Measurements from ENCODE around the gene CSRNP2.

CSRNP2 gene

DNA sequence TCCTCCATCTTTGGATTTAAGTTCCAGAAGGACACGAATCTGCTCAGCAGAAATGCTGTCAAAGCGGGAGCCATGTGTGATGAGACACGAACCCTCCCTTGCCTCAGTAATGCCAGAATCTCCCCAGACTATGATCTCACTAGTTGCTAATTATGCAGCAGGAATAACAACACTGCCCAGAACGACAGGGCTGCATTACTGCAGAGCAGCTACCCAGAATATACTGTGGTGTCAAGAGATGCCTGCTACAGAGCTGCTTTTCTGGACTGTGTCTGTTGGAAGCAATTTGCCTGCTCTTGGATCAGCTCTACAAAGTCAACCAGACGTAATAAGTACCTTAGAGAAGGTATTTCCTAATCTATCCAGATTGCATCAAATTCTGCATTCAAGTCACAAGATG is 5.5 kb downstream of the CSRNP2 start:
- DNase-seq: no peak

DNA sequence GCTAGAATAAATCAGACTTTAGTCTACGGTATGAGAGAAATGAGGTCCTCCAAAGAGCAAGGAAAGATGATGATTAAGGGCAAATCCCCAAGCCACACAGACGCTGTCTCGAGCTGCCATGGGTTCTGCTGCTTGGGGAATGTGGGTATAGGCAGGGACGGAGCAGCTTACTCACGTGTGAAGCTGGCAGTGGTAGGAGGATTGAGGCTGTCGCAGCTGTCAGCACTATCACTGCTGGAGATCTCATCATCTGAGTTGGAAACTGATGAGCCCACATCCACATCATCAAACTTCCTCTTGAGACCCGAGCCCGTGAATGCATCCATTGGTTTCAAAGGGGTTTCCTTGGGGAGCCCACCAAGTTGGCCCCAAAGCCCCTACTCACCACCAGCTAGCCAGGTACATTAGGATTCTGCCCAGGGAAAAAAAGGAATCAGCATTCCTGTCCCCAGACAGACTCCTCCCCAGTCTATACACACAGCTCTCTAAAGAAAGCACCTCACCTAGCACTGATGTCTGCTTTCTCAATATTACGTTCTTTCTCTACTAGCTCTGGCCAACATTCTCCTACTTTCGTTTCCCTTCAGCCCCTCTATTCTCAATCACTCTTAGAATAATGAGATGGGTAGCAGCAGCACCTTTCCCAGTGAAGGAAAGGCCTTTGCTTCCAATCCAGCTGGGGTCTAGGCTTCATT is 7.0 kb downstream of the CSRNP2 start:
- no peak for DNase-seq

DNA sequence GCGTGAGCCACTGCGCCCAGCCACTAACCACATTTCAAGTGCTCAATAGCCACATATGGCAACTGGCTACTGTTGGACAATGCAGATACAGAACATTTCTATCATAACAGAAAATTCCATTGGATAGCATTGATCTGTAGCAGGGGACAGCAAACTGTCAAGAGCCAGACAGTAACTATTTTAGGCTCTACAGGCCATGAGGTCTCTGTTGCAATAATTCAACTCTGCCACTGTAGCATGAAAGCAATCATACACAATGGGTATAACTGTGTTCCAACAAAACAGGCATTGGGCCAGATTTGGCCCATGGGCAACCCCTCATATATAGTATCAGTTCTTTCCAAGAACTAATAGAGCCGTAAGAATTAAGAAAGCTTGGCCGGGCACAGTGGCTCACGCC is 8.0 kb downstream of the CSRNP2 start:
- no peak for DNase-seq

DNA sequence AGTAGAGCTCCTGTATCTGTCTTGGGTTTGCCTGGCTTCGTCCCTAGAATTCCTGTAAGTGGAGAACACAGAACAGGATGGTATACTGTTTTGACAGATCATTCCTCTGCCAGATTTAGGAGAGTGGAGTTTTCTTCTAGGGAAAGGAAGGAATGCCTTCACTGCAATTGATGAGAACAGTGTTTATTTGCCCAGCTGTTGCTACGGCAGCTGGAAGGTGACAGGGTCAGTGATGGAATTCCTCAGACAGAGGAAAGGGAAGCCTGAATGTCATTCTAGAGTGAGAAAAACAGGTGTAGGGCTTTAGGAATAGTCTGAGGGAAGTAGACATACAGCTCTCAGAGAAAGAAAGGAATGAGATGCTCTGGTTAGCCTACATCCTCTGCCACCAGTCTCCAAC is 11.7 kb downstream of the CSRNP2 start:
- DNase-seq: no peak

DNA sequence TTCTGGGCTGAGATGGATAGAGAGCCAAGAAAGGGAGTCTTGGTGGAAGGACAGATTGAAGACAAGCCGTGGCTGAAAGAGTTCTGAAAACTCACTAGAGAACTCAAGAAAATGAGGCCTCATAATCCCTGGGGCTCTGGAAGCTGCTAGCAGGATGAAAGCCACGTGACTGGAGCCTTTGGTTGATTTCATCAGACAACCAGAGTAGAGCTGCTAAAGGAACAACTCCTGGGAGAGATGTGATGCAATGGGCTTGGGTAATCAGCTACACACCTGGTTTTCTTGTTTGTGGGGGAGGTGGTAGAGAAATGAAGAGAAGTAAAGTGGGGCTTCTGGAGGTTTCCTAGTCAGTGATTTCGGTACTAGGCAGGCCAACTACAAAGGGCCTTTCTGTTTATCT is 13.4 kb downstream of the CSRNP2 start:
- no peak for DNase-seq

DNA sequence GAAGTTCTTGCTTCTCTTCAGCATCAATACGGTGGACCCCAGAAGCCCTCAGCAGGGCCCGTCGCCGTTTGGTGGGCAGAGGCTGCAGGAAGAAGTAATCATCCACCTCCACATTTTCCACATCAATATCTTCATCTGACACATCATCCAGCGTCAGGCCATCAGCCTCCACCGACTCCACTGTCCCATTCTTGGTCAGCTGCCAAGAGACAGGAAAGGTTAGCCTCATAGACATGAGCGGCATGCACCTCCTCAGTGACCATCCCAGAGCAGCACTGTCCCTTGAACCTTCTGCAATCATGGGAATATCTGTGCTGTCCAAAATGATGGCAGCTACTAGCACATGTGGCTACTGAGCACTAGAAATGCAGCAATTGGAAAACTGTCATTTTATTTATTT is 15.6 kb downstream of the CSRNP2 start:
- no peak for DNase-seq

DNA sequence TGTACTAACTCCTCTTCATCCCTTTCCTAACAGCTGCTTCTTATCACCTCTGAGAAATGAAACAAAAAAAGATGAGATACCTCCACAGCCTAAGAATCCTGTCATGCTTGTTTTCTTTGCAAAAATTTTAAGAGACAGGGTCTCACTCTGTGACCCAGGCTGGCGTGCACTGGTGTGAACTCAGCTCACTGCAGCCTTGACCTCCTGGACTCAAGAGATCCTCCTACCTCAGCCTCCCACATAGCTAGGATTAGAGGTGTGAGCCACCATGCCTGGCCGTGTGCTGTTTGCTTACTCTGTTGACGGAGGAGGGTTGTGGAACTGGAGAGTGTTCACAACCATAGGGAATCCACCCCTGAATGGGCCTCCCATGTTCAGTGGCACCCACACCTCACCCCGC is 16.2 kb downstream of the CSRNP2 start:
- no peak for DNase-seq

DNA sequence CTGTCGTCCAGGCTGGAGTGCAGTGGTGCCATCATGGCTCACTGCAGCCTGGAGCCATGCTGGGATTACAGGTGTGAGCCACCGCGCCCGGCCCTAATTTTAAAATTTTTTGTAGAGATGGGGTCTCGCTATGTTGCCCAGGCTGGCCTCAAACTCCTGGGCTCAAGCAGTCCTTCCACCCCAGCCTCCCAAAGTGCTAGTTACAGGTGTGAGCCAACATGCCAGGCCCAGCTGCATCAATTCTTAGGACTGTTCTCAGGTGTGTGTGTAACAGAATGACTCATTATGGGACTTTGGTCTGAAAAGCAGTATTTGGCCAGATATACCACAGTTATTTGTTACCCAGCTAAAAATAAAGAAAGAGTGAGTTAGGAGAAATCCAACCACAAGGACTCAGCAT is 17.9 kb downstream of the CSRNP2 start:
- DNase-seq: no peak

DNA sequence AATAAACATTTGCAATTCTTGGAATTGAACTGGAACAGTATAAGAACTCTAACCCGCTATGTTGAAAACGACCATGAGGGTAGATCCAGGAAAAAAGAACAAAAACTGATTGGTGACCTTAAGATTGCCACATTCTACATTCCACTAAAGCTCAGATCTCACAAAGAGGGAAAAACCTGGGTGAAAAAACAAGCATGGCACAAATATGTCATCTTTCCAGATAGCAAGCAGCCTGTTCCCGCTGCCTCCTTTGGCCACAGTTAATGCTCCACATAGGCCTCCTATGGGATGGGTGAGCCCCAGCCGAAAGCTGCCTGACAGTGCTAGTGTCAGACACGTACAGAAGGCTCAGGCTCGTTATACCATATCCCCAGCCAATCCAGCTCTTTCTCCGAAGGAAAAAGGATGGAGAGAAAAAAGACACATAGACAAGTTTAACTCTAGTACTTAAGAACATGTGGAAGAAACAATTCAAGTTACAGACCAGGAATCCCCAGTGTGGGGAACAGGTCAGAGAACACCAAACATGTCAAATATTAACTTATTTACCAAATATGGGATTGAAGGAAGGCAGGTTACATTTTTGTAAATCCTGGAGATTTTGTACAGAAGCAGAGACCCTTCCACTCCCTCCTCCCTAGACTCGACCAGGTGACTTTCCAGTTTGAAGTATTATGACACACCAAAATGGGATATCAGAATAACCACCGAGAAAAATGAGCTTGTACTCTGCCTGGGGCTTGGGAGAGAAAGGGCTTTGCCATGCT is 20.6 kb downstream of the CSRNP2 start:
- DNase-seq: no peak

DNA sequence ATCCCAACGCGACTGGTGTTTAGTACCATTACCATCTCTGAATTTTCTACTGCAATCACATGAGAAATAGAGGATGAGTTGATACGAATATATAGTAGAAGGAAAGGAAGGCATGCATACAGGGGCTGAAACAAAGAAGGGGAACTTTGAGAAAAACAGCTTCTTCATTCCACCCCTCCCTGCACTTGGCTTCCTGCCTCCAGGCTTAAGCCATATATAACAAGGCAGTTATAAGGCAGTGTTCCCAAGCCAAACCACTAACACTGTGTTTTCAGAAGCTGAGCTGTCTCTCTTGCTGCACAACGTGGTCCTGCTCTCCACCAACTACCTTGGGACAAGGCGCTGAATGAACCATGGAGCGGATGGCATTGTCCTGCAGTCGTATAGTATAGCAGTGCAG is 24.3 kb downstream of the CSRNP2 start:
- no peak for DNase-seq

DNA sequence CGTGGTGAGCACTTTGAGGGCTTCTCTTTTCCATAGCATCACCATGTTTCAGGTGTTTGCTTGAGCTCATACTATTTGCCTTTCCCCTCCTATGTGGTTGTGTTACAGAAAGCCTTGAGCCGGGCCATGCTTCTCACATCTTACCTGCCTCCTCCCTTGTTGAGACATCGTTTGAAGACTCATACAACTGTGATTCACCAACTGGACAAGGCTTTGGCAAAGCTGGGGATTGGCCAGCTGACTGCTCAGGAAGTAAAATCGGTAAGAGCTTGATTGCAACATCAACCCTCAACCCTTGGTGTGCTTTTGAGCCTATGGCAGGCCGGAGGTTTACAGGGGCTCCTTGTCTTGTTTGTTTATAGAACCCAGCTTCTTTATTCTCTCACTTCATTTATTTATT is 27.2 kb downstream of the CSRNP2 start:
- DNase-seq: no peak

DNA sequence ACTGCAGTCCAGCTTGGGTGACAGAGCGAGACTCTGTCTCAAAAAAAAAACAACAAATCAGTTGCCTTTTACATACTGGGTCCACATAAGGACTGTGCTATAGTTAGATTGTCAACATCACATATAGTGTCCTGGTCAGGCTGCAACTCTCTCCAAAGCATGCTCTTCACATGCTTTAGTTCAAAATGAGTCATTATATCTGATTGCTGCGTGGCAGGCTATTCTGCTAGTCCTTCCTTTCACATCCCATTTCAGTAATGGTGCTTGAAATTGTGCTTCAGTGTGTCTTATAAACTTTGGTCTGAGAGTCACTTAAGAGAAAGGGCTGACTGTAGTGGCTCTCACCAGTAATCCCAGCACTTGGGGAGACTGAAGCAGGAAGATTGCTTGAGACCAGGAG is 28.3 kb downstream of the CSRNP2 start:
- DNase-seq: no peak

DNA sequence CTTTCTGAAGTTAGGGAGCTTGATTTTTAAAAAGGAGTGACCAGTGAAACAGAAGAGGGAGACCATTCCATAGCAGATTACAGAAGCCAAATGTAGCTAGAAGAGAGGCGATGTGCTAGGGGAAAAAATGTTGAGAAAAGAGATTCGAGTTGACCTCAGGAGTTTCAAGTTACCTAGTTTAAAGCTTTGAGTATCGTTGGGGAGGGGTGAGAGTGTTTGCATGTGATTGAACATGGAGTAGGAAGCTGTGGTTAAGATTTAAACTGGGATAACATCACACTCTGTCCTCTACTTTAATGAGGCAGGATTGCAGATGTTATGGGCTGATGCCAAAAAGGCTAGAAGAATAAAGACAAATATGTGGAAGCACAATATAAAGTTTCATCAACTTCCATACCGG is 31.6 kb downstream of the CSRNP2 start:
- no peak for DNase-seq

DNA sequence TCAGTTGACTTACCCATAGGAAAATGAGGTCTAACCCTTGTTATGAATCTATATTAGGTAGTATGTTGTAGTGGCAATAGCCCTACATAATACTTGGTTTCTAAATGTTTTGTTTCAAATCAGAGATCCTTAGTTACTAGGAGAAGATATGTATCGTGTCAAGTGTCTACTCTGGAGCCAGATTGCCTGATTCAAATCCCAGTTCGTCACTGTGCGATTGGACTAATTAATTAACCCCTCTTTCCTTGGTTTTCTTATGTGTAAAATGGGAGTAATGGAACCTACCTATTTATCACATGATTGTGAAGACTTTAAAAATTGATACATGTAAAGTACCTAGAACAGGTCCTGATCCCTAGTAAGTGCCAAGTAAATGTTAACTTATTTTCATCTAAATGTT is 33.9 kb downstream of the CSRNP2 start:
- no peak for DNase-seq

DNA sequence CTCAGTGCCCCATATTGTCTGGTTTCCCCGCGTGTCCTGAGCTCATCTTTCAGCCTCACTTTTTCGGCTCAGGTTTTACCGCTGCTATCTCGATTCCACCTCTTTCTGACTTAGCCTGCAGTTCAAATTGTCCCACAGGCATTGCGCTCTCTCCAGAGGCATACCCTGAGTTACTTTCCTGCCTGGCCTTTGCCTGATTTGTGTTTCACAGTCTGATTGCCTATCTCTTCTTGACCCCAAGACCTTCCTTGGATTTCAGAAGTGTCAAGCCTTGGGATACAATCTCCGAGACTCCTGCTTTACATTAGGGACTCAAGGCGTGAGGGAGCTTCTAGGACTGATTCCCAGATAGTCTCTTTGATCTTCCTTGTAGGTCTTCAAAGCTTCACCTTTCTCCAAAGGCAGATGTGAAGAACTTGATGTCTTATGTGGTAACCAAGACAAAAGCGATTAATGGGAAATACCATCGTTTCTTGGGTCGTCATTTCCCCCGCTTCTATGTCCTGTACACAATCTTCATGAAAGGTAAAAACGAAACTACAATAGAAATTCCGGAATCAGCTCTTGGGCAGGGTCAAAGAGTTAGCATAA is 34.6 kb downstream of the CSRNP2 start:
- no peak for DNase-seq

DNA sequence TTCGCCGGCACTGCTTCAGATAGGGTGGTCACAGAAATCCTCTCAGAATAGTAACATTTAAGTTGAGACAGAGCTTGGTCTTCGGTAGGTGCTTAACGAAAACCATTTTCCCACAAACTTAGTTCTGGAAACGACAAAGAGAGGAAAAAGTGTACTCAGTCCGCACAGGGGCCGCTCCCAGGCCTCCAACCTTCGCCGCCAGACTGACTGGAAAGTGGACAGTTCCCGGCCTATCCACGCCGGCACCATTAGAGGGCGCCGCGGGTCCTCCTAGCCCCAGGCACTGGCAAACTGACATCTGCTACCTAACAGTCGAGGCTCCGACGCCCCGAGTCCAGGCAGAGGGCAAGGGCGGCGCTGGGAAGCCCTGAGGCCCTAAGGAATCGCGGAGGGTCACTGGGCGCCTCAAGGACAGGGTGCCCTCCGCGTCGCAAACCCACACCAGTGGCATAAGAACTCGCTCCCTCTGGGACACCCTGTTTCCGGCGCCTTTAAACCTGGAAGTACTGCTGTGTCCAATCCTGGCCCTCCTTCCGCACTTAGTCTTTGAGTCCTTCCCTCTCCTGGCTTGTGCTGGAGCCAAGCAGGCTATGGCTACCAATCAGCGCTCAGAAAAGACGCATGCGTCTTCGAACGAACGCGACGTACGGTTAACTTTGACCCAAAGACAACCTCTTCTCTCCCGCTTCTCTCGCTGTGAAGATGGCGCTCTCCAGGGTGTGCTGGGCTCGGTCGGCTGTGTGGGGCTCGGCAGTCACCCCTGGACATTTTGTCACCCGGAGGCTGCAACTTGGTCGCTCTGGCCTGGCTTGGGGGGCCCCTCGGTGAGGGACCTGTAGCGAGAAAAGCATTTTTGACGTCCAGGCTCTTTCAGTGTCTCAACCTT is 35.5 kb downstream of the CSRNP2 start, which contains the start of gene LETMD1:
LETMD1 (plus strand) TSS at position 673 of the 886 bp plus-strand sequence; CDS start at position 703, 30 bp downstream.
- DNase-seq: peak; percentile 85

DNA sequence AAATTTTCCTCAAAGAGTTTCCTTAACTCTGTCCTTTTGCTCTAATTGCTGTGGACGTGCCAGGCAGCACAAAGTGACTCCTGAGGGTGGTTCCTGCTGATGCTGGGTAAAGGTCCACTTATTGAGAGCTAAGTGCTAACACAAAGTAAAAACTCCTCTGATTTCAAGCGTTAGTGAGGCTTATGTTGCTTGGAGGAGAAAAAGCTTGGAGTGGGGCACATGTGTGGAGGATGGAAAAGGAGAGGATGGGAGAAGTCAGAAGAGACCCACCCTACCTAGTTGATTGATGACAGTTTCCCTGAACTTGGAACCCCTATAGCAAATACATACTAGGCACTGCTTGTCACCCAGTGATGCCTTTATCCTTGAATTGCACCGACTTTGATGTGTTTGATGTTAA is 47.1 kb downstream of the CSRNP2 start:
- DNase-seq: no peak

DNA sequence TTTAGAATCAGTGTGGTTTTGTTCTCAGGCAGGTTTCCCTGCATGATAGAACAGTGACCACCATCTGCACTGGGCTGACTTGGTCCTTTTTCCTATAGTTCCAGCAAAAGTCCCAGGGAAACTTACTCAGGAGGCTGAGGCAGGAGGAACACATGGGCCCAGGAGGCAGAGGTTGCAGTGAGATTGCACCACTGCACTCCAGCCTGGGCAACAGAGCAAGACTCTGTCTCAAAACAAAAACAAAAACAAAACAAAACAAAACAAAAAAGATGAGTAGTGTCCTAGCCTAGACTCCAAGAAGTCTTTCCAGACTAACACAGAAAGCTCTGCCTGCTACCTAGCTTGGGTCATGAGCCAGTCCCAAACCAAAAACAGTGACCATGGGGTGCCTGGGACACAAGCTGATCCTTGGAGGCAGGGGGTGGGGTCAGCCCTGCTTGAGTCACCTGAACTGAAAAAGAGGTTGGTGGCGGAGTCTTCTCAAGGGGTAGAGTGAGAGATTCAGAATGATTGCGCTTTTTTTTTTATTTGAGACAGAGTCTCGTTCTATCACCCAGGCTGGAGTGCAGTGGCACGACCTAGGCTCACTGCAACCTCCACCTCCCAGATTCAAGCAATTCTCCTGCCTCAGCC is 49.8 kb downstream of the CSRNP2 start:
- no peak for DNase-seq

DNA sequence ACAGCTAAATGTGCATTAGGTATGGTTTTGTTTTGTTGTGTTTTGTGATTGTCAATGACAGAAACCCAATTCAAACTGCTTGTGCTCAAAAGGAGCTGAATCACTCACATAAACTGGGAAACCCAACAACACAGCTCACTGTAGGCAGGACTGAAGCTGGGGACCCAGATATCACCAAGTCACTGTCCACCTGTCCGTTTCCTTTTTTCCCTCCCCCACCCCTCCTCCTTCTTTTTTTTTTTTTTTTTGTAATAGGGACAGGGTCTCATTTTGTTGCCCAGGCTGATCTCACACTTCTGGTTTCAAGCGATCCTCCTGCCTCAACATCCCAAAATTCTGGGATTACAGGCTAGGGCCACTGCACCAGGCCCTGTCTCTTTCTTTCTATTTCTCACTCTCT is 50.3 kb downstream of the CSRNP2 start:
- no peak for DNase-seq

DNA sequence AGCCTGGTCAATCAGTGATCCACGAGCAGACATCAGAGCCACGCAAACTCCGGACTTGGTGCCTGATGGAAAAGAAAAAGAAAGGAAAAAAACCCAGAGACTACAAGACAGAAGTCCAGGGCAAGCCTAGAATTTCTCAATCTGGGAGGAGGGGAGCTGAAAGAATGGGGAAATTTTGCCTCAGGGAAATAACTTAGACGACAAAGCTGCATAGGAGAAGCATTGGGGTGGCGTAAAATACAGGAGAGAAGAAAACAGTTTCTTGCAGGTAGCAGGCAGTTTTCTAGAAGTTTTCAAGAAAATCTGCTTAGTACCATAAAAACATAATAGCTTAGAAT is 54.6 kb downstream of the CSRNP2 start:
- DNase-seq: no peak

DNA sequence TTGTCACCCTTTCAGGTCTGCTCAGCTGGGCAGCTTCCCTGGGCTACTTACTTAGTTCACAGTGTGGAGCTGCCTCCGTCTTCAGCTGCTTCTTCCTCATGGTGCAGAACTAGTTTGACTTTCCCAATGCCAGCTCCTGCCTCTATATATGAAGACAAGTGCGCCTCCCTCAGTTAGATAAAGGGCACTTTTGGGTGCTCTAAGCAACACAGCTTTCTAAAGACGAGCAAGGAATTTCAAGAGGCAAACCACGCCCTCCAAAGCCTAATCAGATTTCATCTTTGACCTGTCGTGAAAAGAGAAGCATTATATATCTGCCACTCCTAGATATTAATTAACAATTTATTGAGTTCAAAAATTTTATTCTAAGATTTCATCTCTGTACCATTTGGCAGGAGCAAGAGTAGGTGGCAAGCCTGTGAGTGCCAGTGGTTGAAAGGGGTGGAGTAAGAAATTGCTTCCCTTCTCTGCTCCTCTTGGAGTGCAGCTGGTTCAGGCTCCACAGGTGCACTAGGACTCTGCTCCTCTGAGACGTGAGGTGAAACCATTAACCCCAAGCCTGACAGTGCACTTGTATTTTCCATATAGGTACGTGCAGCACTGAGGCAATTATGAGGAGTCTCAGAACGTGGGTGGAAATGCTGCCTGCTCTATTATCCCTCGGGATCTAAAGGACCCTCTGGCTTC is 55.1 kb downstream of the CSRNP2 start:
- DNase-seq: no peak

DNA sequence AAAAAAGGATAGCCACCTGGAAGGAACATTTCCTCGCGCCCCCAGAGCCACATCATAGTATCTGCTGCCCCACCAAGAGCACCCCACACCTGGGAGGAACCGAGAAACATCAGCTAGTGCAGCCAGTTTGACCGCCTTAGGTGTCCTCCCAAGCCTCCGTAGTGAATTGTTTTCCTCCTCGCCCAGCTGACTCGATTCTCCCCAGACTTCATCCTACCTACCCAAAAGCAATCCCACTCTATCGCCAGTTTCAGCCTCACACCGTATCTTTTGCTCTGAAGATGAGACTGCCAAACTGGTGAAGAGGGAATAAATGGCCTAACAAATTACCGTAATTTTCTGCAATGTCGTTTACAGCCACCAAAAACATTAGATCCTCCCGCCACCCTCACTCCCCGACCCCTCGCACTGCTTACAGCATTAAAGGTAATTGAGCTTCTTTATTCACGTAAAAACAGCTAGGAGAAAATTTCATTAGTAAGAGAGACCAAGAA is 56.0 kb downstream of the CSRNP2 start:
- no peak for DNase-seq

Measured in NK-92 treated with Interleukin-12 subunit alpha and Interleukin-12 subunit beta, amount 100 ng/mL, for 24 hours (cell line).